ENCODE measurements around the gene TPPP. TPM values are rescaled to one million over a fixed set of nuclear protein-coding genes. Genes with fewer than 3 reads are reported as not detected.

Gene TPPP
- total RNA-seq, 1 experiment from 2014 or later, result 0.18 TPM

DNA sequence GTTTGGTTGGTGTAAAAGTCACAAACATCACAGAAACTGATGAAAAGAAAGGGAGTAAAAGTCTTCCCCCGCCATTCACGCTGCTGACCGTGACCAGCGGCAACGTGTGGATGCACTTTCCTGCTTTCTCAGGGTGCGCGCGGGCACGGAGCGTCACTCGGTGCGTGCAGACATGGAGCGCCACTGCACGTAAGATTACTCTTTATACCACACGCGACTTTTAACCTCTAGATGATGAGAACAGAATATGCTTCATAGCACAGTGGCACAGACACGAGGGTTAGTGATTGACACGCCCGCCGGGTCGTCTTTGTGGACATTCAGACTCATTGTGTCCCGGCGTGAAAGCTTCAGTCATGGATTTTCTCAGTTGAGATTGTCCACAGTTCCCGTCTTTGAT is 65.3 kb downstream of the TPPP start:
- intact Hi-C loops (cut with micrococcal nuclease; ENCODE audit: unreplicated experiment), result no loop called here
- no TSS peak for BruUV-seq (replicated peaks)
- ChIA-PET CTCF (no interaction called here), POLR2A (no interaction called here)
- no peak for DNase-seq
- no peaks in the 10 kb centered on the region for H3K27me3 Mint-ChIP-seq (ENCODE audit: insufficient read depth, unreplicated experiment)
- H3K9me3 Mint-ChIP-seq (ENCODE audit: unreplicated experiment), result no peaks in the 10 kb centered on the region
- no peaks in the 10 kb centered on the region for H3K4me1 ChIP-seq
- H3K4me1 Mint-ChIP-seq (ENCODE audit: low read depth, unreplicated experiment), result no peaks in the 10 kb centered on the region
- H3K9me3 ChIP-seq, result no peaks in the 10 kb centered on the region
- no peaks in the 10 kb centered on the region; the same call in none of the 2 replicates for H3K36me3 ChIP-seq (ENCODE audit: control insufficient read depth, insufficient read depth, low read length)
- peaks cover 21% of the 10 kb centered on the region for H3K36me3 Mint-ChIP-seq (ENCODE audit: insufficient read depth, unreplicated experiment)
- TF ChIP-seq, protein P1, sequence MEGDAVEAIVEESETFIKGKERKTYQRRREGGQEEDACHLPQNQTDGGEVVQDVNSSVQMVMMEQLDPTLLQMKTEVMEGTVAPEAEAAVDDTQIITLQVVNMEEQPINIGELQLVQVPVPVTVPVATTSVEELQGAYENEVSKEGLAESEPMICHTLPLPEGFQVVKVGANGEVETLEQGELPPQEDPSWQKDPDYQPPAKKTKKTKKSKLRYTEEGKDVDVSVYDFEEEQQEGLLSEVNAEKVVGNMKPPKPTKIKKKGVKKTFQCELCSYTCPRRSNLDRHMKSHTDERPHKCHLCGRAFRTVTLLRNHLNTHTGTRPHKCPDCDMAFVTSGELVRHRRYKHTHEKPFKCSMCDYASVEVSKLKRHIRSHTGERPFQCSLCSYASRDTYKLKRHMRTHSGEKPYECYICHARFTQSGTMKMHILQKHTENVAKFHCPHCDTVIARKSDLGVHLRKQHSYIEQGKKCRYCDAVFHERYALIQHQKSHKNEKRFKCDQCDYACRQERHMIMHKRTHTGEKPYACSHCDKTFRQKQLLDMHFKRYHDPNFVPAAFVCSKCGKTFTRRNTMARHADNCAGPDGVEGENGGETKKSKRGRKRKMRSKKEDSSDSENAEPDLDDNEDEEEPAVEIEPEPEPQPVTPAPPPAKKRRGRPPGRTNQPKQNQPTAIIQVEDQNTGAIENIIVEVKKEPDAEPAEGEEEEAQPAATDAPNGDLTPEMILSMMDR (IDR thresholded peaks at IDR 0.05; ENCODE audit: insufficient read depth in 1 of 2, low read depth in 1 of 2, low read length in 1 of 2, severe bottlenecking in 1 of 2, unreplicated experiment in 1 of 2), result no peak
- no peak overlapping the region for H3K4me3 Mint-ChIP-seq (ENCODE audit: unreplicated experiment)
- H3K27ac Mint-ChIP-seq (ENCODE audit: unreplicated experiment), result no peak overlapping the region
- H3K27me3 ChIP-seq (replicated peaks; ENCODE audit: control insufficient read depth, insufficient read depth, low read length), result no peaks in the 10 kb centered on the region
- no peak overlapping the region for H3K4me3 ChIP-seq (ENCODE audit: low read depth, low read length)

DNA sequence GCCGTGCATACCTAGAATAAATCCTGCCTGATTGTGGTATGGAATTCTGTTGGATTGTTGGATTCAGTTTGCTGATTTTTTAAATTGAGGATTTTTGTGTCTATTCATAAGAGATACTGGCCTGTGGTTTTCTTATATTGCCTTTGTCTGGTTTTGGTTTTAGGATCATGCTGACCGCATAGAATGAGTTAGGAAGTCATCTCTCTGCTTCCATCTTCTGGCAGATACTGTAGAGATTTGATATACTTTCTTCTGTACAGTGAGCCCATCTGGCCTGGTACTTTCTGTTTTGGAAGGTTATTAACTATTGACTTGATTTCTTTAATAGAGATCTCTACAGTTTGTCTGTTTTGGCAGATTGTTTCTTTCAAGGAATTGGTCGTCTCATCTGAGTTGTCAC is 66.3 kb downstream of the TPPP start:
- H3K36me3 ChIP-seq (ENCODE audit: control insufficient read depth, insufficient read depth, low read length), result no peaks in the 10 kb centered on the region; the same call in none of the 2 replicates
- no TSS peak for BruUV-seq (replicated peaks)
- CTCF ChIA-PET, result no interaction called here

DNA sequence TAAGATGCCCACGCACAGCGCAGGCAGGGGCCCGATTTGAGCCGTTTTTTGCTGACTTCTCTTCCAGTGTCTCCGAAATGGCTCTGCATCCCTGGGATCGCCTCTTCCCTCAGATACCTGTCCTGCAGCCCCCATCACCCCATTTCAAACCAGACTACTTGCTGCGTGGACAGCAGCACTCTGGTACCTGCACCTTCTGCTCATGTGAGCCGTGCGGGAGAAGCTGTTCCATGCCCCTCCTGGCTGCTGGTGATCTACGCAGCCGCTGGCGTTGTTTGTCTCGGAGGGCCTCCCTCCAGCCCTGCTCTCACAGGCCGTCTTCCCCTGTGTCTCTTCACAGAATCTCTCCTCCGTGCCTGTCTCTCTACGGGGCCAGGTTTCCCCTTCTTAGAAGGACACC is 67.6 kb downstream of the TPPP start:
- BruUV-seq (replicated peaks), result no TSS peak
- Histone ChIP-seq H3K4me3 (ENCODE audit: low read depth, low read length) (no peak overlapping the region), H3K4me1 (no peaks in the 10 kb centered on the region), H3K27me3 (replicated peaks; ENCODE audit: control insufficient read depth, insufficient read depth, low read length) (no peaks in the 10 kb centered on the region), H3K36me3 (ENCODE audit: control insufficient read depth, insufficient read depth, low read length) (no peaks in the 10 kb centered on the region; the same call in none of the 2 replicates), H3K9me3 (no peaks in the 10 kb centered on the region)
- no peak for DNase-seq
- ChIA-PET POLR2A (no interaction called here), CTCF (no interaction called here)
- Mint-ChIP-seq H3K27ac (ENCODE audit: unreplicated experiment) (no peak overlapping the region), H3K4me1 (ENCODE audit: low read depth, unreplicated experiment) (no peaks in the 10 kb centered on the region), H3K4me3 (ENCODE audit: unreplicated experiment) (no peak overlapping the region), H3K27me3 (ENCODE audit: insufficient read depth, unreplicated experiment) (no peaks in the 10 kb centered on the region), H3K9me3 (ENCODE audit: unreplicated experiment) (no peaks in the 10 kb centered on the region), H3K36me3 (ENCODE audit: insufficient read depth, unreplicated experiment) (peaks cover 36% of the 10 kb centered on the region)
- TF ChIP-seq, protein P1 (IDR thresholded peaks at IDR 0.05; ENCODE audit: insufficient read depth in 1 of 2, low read depth in 1 of 2, low read length in 1 of 2, severe bottlenecking in 1 of 2, unreplicated experiment in 1 of 2), result no peak
- intact Hi-C loops (cut with micrococcal nuclease; ENCODE audit: unreplicated experiment), result no loop called here

More for the DNA sequence above, 66.3 kb downstream of the TPPP start:
- no peaks in the 10 kb centered on the region for H3K4me1 Mint-ChIP-seq (ENCODE audit: low read depth, unreplicated experiment)
- H3K27me3 ChIP-seq (replicated peaks; ENCODE audit: control insufficient read depth, insufficient read depth, low read length), result no peaks in the 10 kb centered on the region
- H3K4me3 ChIP-seq (ENCODE audit: low read depth, low read length), result no peak overlapping the region
- DNase-seq, result no peak
- H3K4me3 Mint-ChIP-seq (ENCODE audit: unreplicated experiment), result no peak overlapping the region
- H3K9me3 ChIP-seq, result no peaks in the 10 kb centered on the region
- POLR2A ChIA-PET, result no interaction called here
- H3K4me1 ChIP-seq, result no peaks in the 10 kb centered on the region
- intact Hi-C loops (cut with micrococcal nuclease; ENCODE audit: unreplicated experiment), result no loop called here
- H3K27ac Mint-ChIP-seq (ENCODE audit: unreplicated experiment), result no peak overlapping the region
- peaks cover 26% of the 10 kb centered on the region for H3K36me3 Mint-ChIP-seq (ENCODE audit: insufficient read depth, unreplicated experiment)
- H3K27me3 Mint-ChIP-seq (ENCODE audit: insufficient read depth, unreplicated experiment), result no peaks in the 10 kb centered on the region
- no peaks in the 10 kb centered on the region for H3K9me3 Mint-ChIP-seq (ENCODE audit: unreplicated experiment)
- TF ChIP-seq, protein P1 (IDR thresholded peaks at IDR 0.05; ENCODE audit: insufficient read depth in 1 of 2, low read depth in 1 of 2, low read length in 1 of 2, severe bottlenecking in 1 of 2, unreplicated experiment in 1 of 2), result no peak

Measured in Caco-2 (cell line).